Mammary epithelial cell (primary cell): ENCODE data around the gene HNRNPDL.

Source experiments
- CTCF ChIP-seq, 2 donors: IDR thresholded peaks in 1 of 2; conservative IDR thresholded peaks in 1 of 2; 2 replicates each; pipeline ENCODE4 v1.5.1; 2011 to 2012; ENCODE audit warnings: inconsistent platforms in 2 of 2, low read length in 2 of 2, mild to moderate bottlenecking in 2 of 2, control low read depth in 1 of 2, low read depth in 1 of 2; ENCODE audit not compliant: insufficient read depth in 1 of 2; ENCODE audit errors: extremely low read depth in 1 of 2
- EZH2 ChIP-seq: IDR thresholded peaks from 2 replicates; pipeline ENCODE4 v1.6.1; 2012; ENCODE audit warnings: low read length, inconsistent platforms, borderline replicate concordance

- no peak for TF ChIP-seq CTCF (conservative IDR thresholded peaks at IDR 0.05 in 1 of 2, IDR thresholded peaks at IDR 0.05 in 1 of 2; ENCODE audit: extremely low read depth in 1 of 2, insufficient read depth in 1 of 2, low read depth in 1 of 2, low read length in 2 of 2)
- TF ChIP-seq EZH2: no peak
Measured at GRCh38 chr4:82403725-82404124, 26.5 kb downstream of the HNRNPDL start.
